Measurements from ENCODE around the gene SNX32. TPM values are rescaled to one million over a fixed set of nuclear protein-coding genes. Genes with fewer than 3 reads are reported as not detected.

SNX32 gene
- total RNA-seq, 4 donors from 2014 or later, result 0.45 TPM; not detected in 3

DNA sequence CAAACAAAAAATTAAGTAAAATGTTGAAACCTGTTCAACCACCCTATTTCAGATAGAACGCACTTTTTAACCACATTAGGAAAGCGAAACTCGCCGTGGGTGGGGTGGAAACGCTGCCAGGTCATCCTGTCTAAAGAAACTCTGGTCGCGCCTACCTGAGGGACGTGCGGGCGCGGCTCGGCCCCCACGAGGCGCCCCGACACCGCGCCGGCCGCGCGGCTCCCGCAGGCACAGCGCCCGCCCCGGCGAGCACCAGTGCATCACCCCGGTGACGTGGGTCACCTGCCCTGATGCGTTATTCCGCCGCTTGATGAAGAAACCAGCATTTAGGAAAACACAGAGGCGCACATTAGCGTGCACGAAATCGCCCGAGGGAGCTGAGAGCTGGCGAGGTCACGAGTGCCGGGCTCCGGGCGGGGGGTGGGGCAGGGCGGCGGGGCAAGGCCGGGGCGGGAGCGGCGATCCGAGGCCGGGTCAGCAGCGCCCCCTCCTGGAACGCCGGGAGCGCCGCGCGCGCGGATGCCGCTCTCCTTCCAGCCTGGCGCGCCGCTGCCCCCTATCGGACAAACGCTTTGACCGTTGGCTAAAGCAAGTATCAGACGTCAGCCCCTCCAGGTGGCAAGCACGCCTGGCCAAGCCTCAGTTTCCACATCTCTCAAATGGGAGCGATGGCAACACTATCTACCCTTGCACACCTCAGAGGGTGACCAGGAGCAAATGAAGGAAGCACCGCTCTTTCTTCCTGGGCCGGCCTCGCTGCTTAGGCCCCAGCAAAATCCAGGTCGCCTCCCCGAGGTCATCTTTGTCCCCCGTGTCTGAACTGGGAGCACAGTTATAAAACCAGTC lies 15.7 kb upstream of the SNX32 start:
- intact Hi-C loops (cut with DNase I), result loop anchor here (5.0 kb wide), 1 partner anchor 101 kb away; no protein-coding TSS in a partner anchor
- peak overlapping the region; percentile 41 to 67 (median 64) for H3K4me3 ChIP-seq (replicated peaks in 1 of 3)
- WGBS, 2 donors, result 7 to 26% methylated on average over 16 to 69 of the region's 74 CpGs
- H3K4me1 ChIP-seq, result peaks cover 4 to 15% of the 10 kb centered on the region in 2 donors
- H3K27ac ChIP-seq, result peak overlapping the region; percentile 71 to 89 (median 72)
- TF ChIP-seq, protein P1, sequence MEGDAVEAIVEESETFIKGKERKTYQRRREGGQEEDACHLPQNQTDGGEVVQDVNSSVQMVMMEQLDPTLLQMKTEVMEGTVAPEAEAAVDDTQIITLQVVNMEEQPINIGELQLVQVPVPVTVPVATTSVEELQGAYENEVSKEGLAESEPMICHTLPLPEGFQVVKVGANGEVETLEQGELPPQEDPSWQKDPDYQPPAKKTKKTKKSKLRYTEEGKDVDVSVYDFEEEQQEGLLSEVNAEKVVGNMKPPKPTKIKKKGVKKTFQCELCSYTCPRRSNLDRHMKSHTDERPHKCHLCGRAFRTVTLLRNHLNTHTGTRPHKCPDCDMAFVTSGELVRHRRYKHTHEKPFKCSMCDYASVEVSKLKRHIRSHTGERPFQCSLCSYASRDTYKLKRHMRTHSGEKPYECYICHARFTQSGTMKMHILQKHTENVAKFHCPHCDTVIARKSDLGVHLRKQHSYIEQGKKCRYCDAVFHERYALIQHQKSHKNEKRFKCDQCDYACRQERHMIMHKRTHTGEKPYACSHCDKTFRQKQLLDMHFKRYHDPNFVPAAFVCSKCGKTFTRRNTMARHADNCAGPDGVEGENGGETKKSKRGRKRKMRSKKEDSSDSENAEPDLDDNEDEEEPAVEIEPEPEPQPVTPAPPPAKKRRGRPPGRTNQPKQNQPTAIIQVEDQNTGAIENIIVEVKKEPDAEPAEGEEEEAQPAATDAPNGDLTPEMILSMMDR (IDR thresholded peaks at IDR 0.05), result peak; percentile 93 to 100 (median 99)
- TF ChIP-seq POLR2A (IDR thresholded peaks at IDR 0.05), result peak in 1 of 2 donors; percentile 40
- DNase-seq, result peak; percentile 93 to 96
- H3K9me3 ChIP-seq, result no peaks in the 10 kb centered on the region
- H3K36me3 ChIP-seq, result no peaks in the 10 kb centered on the region
- no peaks in the 10 kb centered on the region for H3K27me3 ChIP-seq

DNA sequence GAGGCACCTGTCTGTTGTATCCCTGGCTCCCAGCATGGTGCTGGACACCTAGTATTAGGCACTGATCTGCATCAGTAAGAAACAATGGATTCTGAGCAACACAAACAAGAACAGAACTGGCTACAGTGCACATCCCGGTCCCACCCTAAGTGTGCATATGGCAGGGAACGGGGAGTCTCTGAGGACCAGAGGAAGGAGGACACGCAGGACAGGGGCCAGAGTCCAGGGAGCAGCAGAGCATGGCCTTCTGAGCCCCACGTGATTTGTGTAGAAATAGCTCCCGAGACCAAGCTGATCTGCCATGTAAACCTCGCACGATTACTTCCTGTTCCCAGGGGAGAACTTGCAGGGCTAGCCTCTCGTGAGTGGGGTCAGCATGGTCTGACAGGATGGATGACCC lies 12.7 kb upstream of the SNX32 start:
- Histone ChIP-seq H3K27me3 (no peaks in the 10 kb centered on the region), H3K36me3 (no peaks in the 10 kb centered on the region), H3K9me3 (no peaks in the 10 kb centered on the region), H3K4me3 (replicated peaks in 1 of 3) (no peak overlapping the region), H3K27ac (no peak overlapping the region), H3K4me1 (peaks cover 4 to 15% of the 10 kb centered on the region in 2 donors)
- intact Hi-C loops (cut with DNase I), result no loop called here
- TF ChIP-seq, protein P1 (IDR thresholded peaks at IDR 0.05), result no peak
- no peak for TF ChIP-seq POLR2A (IDR thresholded peaks at IDR 0.05)
- 24 to 31% methylated on average over 6 to 8 of the region's 8 CpGs for WGBS, 2 donors
- DNase-seq, result peak; percentile 51 to 60

DNA sequence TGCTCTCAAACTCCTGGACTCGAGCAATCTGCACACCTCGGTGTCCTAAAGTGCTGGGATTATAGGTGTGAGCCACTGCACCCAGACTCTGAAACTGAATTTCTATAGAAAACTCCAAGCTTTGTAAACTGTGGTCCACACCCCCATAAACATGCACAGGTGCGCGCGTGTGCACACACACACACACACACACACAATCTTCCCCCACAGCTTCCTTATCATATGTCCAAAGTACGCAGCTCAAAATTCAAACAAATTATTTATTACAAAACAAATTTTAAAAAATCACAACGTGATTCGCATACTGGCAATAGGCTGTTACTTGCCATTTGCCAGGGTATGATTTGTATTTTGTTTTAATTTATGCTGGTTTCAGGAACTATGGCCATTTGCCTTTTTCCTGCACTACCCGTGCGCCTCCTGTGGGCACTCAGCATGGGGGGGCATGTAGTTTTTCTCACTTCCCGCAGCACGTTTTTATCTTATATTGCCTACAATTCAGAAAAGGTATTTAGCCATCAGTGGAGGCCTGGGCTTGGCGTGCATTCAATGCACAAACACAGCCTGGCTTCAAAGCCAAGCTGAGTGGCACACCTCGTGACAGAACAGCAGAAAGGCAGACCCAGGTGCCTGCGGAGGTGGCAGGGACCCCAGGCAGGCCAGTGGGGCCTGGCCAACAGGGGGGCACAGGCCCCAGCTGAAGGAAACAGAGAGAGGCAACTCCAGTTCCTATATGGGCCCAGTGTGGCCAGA lies 10.8 kb upstream of the SNX32 start:
- no peak for DNase-seq
- Histone ChIP-seq H3K4me3 (replicated peaks in 1 of 3) (no peak overlapping the region), H3K27ac (no peak overlapping the region), H3K27me3 (no peaks in the 10 kb centered on the region), H3K9me3 (no peaks in the 10 kb centered on the region), H3K36me3 (no peaks in the 10 kb centered on the region), H3K4me1 (peaks cover 0 to 6% of the 10 kb centered on the region in 2 donors)
- intact Hi-C loops (cut with DNase I), result no loop called here
- 86 to 91% methylated on average over 14 to 15 of the region's 15 CpGs for WGBS, 2 donors
- TF ChIP-seq, protein P1 (IDR thresholded peaks at IDR 0.05), result no peak
- TF ChIP-seq POLR2A (IDR thresholded peaks at IDR 0.05), result no peak

DNA sequence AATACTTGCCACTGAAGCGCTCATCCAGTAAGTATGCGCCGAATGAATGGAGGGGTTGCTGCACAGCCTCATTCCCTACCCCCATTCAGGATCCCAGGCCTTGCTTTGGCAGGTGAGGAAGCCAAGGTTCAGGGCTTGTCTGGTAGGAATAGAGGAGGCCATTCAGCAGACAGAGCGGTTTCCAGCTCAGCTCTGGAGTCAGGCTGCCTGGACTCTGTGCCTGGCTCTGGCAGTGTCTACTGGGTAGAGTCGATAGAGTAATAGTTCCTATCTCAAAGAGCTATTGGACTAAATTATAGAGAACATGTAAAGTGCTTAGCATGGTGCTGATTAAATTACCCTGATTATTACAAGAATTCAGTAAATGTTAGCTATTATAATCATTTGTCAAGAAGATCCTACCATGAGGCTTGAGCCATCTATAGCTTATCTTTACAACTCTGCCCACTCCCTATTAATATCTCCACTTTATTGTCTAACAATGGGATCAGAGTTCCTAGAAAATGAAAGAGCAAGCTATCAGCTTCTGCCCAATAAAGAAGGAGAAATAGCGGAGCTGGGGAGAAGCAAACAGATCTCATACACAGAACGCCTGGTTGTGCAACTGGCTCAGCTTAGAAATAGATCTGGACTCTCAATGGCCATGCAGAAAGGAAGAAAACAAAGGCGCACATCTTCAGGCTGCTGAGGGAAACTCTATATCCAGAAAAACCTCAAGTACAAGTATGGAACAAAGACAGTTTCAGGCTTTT lies 6.6 kb upstream of the SNX32 start:
- Histone ChIP-seq H3K27me3 (no peaks in the 10 kb centered on the region), H3K4me3 (replicated peaks in 1 of 3) (no peak overlapping the region), H3K27ac (no peak overlapping the region), H3K4me1 (no peaks in the 10 kb centered on the region), H3K9me3 (no peaks in the 10 kb centered on the region), H3K36me3 (no peaks in the 10 kb centered on the region)
- TF ChIP-seq, protein P1 (IDR thresholded peaks at IDR 0.05), result no peak
- no peak for TF ChIP-seq POLR2A (IDR thresholded peaks at IDR 0.05)
- no peak for DNase-seq
- intact Hi-C loops (cut with DNase I), result no loop called here
- WGBS, 2 donors, result 90 to 94% methylated on average over 8 of the region's 8 CpGs
